ENCODE measurements around the gene MAST4.
"Not testable (repeated sequence)": the region's sequence is repeated elsewhere in the genome, so short reads cannot be mapped to it uniquely, and the experiment has no call there.

Gene MAST4

GRCh38 chr5:66742083-66742895, 146.1 kb downstream of the MAST4 start:
- peak in 14 of 56 donors; percentile 1 to 36 (median 14) for DNase-seq

- DNase-seq, result no peak
These were observed 146.7 kb downstream of the MAST4 start for GRCh38 chr5:66742896-66743247.

- no peak for DNase-seq
These were observed 147.2 kb downstream of the MAST4 start for GRCh38 chr5:66743344-66743743.

- DNase-seq, result no peak
These were observed 147.8 kb downstream of the MAST4 start for GRCh38 chr5:66744040-66744439.

GRCh38 chr5:66745297-66745696, 149.1 kb downstream of the MAST4 start:
- no peak for DNase-seq

GRCh38 chr5:66747607-66748006, 151.4 kb downstream of the MAST4 start:
- DNase-seq, result no peak

- DNase-seq, result not testable (repeated sequence)
These were observed 156.5 kb downstream of the MAST4 start for GRCh38 chr5:66752668-66753067.

- DNase-seq, result peak in 10 of 56 donors; percentile 1 to 47 (median 4)
These were observed 161.1 kb downstream of the MAST4 start for GRCh38 chr5:66757219-66757833.

- no peak for DNase-seq
These were observed 161.7 kb downstream of the MAST4 start for GRCh38 chr5:66757834-66758371.

GRCh38 chr5:66769030-66769733, 173.0 kb downstream of the MAST4 start:
- DNase-seq, result no peak

- DNase-seq, result peak in 16 of 56 donors; percentile 1 to 23 (median 6)
These were observed 173.8 kb downstream of the MAST4 start for GRCh38 chr5:66769839-66770617.

GRCh38 chr5:66777868-66778267, 181.7 kb downstream of the MAST4 start:
- DNase-seq, result no peak

GRCh38 chr5:66779528-66779927, 183.3 kb downstream of the MAST4 start:
- DNase-seq, result no peak

GRCh38 chr5:66788556-66788955, 192.4 kb downstream of the MAST4 start:
- no peak for DNase-seq

GRCh38 chr5:66789434-66789833, 193.2 kb downstream of the MAST4 start:
- no peak for DNase-seq

GRCh38 chr5:66793049-66793448, 196.9 kb downstream of the MAST4 start:
- DNase-seq, result no peak

- no peak for DNase-seq
These were observed 199.5 kb downstream of the MAST4 start for GRCh38 chr5:66795682-66796081.

- DNase-seq, result peak in 1 of 56 donors; percentile 0
These were observed 200.4 kb downstream of the MAST4 start for GRCh38 chr5:66796305-66797292.

- DNase-seq, result no peak
These were observed 206.7 kb downstream of the MAST4 start for GRCh38 chr5:66802941-66803340.

Data from amygdala (tissue), 56 donors.